Activated CD4-positive, alpha-beta memory T cell treated with anti-CD3 and anti-CD28 coated beads for 36 hours (primary cell): ENCODE results near the gene RNGTT. TPM values are rescaled to one million over a fixed set of nuclear protein-coding genes. Genes with fewer than 3 reads are reported as not detected.

ENCODE experiments used
- CTCF ChIA-PET: fragments of 350-600 bp; sonication (Branson Sonifier 250); formaldehyde crosslinking; loops from one replicate; lab custom pipeline; 2021; ENCODE audit warnings: antibody characterized with exemption, inconsistent platforms; lab: Charles Lee
- POLR2A ChIA-PET: fragments of 350-600 bp; sonication (Branson Sonifier 250); formaldehyde crosslinking; loops from one replicate; lab custom pipeline; 2021; ENCODE audit warnings: antibody characterized with exemption; lab: Charles Lee
- DNase-seq: peaks from one replicate; pipeline ENCODE4 v3.0.0-alpha.2; 2020
- H3K27ac Mint-ChIP-seq: one replicate; pipeline ENCODE4 v1.8.0; 2021; ENCODE audit warnings: mixed read lengths
- H3K27me3 Mint-ChIP-seq: one replicate; pipeline ENCODE4 v1.8.0; 2021; ENCODE audit warnings: mixed read lengths
- H3K36me3 Mint-ChIP-seq: one replicate; pipeline ENCODE4 v1.8.0; 2021; ENCODE audit warnings: mixed read lengths
- H3K4me1 Mint-ChIP-seq: one replicate; pipeline ENCODE4 v1.8.0; 2021; ENCODE audit warnings: low read depth, mixed read lengths
- H3K4me3 Mint-ChIP-seq: one replicate; pipeline ENCODE4 v1.8.0; 2021; ENCODE audit warnings: mild to moderate bottlenecking, mixed read lengths
- H3K9me3 Mint-ChIP-seq: one replicate; pipeline ENCODE4 v1.8.0; 2021; ENCODE audit warnings: mixed read lengths
- intact Hi-C: fragments of 100-400 bp; cut with micrococcal nuclease; formaldehyde crosslinking; loops from one replicate; pipeline ENCODE4 v1.15.1; 2023
- total RNA-seq, 2 experiments: library from RNA; stranded (reverse); gene quantifications; one replicate each; pipeline ENCODE4 v1.2.3, GENCODE V29; 2021

RNGTT gene
- total RNA-seq, 2 experiments from 2014 or later, result 21.3 to 22.0 TPM

- H3K4me1 Mint-ChIP-seq, result peaks cover 2% of the 10 kb centered on the region
- intact Hi-C loops, result no loop called here
- H3K27me3 Mint-ChIP-seq, result no peaks in the 10 kb centered on the region
- no peak for DNase-seq
- peaks cover 5% of the 10 kb centered on the region for H3K9me3 Mint-ChIP-seq
- ChIA-PET CTCF (no interaction called here), POLR2A (no interaction called here)
- no peak overlapping the region for H3K27ac Mint-ChIP-seq
- no peak overlapping the region for H3K4me3 Mint-ChIP-seq
- H3K36me3 Mint-ChIP-seq, result peaks cover 13% of the 10 kb centered on the region
Observed at GRCh38 chr6:88683734-88684133, 279.7 kb downstream of the RNGTT start.

GRCh38 chr6:88680654-88681053, 282.8 kb downstream of the RNGTT start:
- peaks cover 22% of the 10 kb centered on the region for H3K36me3 Mint-ChIP-seq
- ChIA-PET POLR2A (no interaction called here), CTCF (no interaction called here)
- peaks cover 2% of the 10 kb centered on the region for H3K4me1 Mint-ChIP-seq
- H3K27me3 Mint-ChIP-seq, result no peaks in the 10 kb centered on the region
- H3K9me3 Mint-ChIP-seq, result no peaks in the 10 kb centered on the region
- H3K4me3 Mint-ChIP-seq, result no peak overlapping the region
- DNase-seq, result no peak
- intact Hi-C loops, result no loop called here
- H3K27ac Mint-ChIP-seq, result no peak overlapping the region

DNA sequence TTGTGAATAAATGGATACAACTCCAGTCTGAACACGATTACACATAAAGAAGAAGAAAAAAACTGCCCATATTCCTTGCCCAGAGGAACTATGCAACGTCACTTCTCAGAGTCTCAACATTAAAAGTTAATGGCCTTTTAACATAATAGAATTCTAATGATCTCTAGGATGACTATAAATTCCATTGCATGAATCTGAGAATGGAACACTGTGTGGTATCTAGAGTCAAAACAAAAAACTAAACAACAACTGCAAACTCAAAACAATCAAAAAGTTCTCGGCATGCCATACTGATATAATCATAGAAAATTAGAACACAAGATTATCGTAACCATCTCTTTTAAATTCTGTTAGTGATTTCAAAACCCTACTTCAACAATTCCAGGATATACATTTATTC, 283.6 kb downstream of the RNGTT start:
- Mint-ChIP-seq H3K4me1 (peaks cover 2% of the 10 kb centered on the region), H3K27me3 (no peaks in the 10 kb centered on the region), H3K9me3 (no peaks in the 10 kb centered on the region), H3K27ac (no peak overlapping the region), H3K36me3 (peaks cover 25% of the 10 kb centered on the region), H3K4me3 (no peak overlapping the region)
- POLR2A ChIA-PET, result no interaction called here
- intact Hi-C loops, result no loop called here
- DNase-seq, result no peak
- CTCF ChIA-PET, result no interaction called here

DNA sequence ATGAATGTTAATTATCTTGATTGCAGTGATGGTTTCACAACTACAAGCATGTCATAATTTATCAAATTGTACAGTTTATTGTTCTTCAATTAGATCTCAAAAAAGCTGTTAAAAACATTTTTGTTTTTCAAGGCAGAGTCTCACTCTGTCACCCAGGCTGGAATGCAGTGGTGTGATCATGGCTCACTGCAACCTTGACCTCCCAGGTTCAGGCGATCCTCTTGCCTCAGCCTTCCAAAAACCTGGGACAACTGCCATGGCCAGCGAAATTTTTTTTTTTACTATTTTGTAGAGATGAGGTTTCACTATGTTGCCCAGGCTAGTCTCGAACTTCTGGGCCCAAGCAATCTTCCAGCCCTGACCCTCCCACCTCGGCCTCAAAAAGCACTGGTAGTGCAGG, 286.1 kb downstream of the RNGTT start:
- ChIA-PET POLR2A (no interaction called here), CTCF (no interaction called here)
- intact Hi-C loops, result no loop called here
- H3K36me3 Mint-ChIP-seq, result peaks cover 44% of the 10 kb centered on the region
- no peak overlapping the region for H3K4me3 Mint-ChIP-seq
- no peaks in the 10 kb centered on the region for H3K4me1 Mint-ChIP-seq
- H3K27ac Mint-ChIP-seq, result no peak overlapping the region
- H3K27me3 Mint-ChIP-seq, result no peaks in the 10 kb centered on the region
- H3K9me3 Mint-ChIP-seq, result peaks cover 5% of the 10 kb centered on the region
- no peak for DNase-seq

- H3K4me3 Mint-ChIP-seq, result no peak overlapping the region
- peaks cover 35% of the 10 kb centered on the region for H3K9me3 Mint-ChIP-seq
- H3K4me1 Mint-ChIP-seq, result no peaks in the 10 kb centered on the region
- CTCF ChIA-PET, result no interaction called here
- no peak overlapping the region for H3K27ac Mint-ChIP-seq
- intact Hi-C loops, result no loop called here
- DNase-seq, result no peak
- peaks cover 73% of the 10 kb centered on the region for H3K36me3 Mint-ChIP-seq
- no peaks in the 10 kb centered on the region for H3K27me3 Mint-ChIP-seq
- POLR2A ChIA-PET, result no interaction called here
Observed at GRCh38 chr6:88671624-88672023, 291.8 kb downstream of the RNGTT start.

GRCh38 chr6:88670369-88670768, 293.0 kb downstream of the RNGTT start:
- DNase-seq, result no peak
- peaks cover 35% of the 10 kb centered on the region for H3K9me3 Mint-ChIP-seq
- ChIA-PET POLR2A (no interaction called here), CTCF (no interaction called here)
- H3K4me3 Mint-ChIP-seq, result no peak overlapping the region
- no peaks in the 10 kb centered on the region for H3K4me1 Mint-ChIP-seq
- intact Hi-C loops, result no loop called here
- peaks cover 76% of the 10 kb centered on the region for H3K36me3 Mint-ChIP-seq
- H3K27me3 Mint-ChIP-seq, result no peaks in the 10 kb centered on the region
- no peak overlapping the region for H3K27ac Mint-ChIP-seq

DNA sequence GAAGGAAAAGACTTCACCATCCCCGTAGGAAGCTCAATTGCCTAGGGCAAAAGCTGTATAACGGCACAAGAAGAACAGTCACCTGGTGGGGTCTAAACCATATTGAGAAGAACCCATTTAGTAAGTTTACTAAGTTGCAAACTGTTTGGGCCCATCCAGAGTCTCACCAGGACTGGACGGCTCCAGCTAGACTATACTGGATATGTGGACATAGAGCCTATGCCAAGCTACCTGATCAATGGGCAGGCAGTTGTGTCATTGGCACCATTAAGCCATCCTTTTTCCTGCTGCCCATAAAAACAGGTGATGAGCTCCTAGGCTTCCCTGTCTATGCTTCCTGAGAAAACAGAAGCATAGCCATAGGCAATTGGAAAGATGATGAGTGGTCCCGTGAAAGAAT, 293.9 kb downstream of the RNGTT start:
- Mint-ChIP-seq H3K9me3 (peaks cover 39% of the 10 kb centered on the region), H3K27me3 (no peaks in the 10 kb centered on the region), H3K4me1 (no peaks in the 10 kb centered on the region), H3K27ac (no peak overlapping the region), H3K4me3 (no peak overlapping the region), H3K36me3 (peaks cover 76% of the 10 kb centered on the region)
- ChIA-PET CTCF (no interaction called here), POLR2A (no interaction called here)
- intact Hi-C loops, result no loop called here
- DNase-seq, result no peak

DNA sequence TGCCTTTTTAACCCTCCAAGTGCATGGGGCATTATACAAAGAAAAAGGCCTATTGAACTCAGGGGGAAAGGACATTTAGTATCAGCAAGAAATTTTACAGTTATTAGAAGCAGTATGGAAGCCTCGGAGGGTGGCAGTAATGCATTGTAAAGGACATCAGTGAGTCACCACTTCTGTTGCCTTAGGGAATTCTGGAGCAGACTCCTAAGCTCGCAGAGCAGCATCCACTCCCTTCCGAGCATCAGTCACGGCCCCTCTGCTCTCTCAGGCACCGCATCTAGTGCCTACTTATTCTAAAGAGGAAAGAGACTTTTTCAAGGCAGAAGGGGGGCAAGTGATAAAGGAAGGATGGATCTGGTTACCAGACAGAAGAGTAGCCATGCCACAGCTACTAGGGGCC, 296.5 kb downstream of the RNGTT start:
- Mint-ChIP-seq H3K4me1 (peaks cover 10% of the 10 kb centered on the region), H3K27ac (no peak overlapping the region), H3K36me3 (peaks cover 78% of the 10 kb centered on the region), H3K9me3 (peaks cover 51% of the 10 kb centered on the region), H3K4me3 (no peak overlapping the region), H3K27me3 (no peaks in the 10 kb centered on the region)
- POLR2A ChIA-PET, result no interaction called here
- CTCF ChIA-PET, result no interaction called here
- intact Hi-C loops, result no loop called here
- no peak for DNase-seq

GRCh38 chr6:88665131-88665530, 298.3 kb downstream of the RNGTT start:
- ChIA-PET CTCF (no interaction called here), POLR2A (no interaction called here)
- Mint-ChIP-seq H3K4me1 (peaks cover 10% of the 10 kb centered on the region), H3K27me3 (no peaks in the 10 kb centered on the region), H3K36me3 (peaks cover 74% of the 10 kb centered on the region), H3K4me3 (no peak overlapping the region), H3K27ac (no peak overlapping the region), H3K9me3 (peaks cover 51% of the 10 kb centered on the region)
- DNase-seq, result no peak
- intact Hi-C loops, result no loop called here

DNA sequence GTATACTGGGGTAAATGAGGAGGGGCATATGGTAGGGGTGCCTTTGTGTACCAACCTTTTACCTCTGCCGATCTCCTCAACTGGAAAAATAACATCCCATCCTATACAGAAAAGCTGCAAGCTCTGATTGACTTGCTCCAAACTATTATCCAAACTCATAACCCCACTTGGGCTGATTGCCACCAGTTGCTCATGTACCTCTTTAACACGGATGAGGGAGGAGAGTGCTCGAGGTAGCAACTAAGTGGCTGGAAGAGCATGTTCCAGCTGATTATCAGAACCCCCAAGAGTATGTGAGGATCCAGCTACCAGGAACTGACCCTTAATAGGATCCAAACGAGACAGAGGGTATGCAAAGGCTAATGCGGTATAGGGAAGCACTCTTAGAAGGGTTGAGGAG, 299.6 kb downstream of the RNGTT start:
- POLR2A ChIA-PET, result no interaction called here
- CTCF ChIA-PET, result no interaction called here

GRCh38 chr6:88662653-88663174, 300.7 kb downstream of the RNGTT start:
- Mint-ChIP-seq H3K4me1 (peaks cover 10% of the 10 kb centered on the region), H3K36me3 (peaks cover 82% of the 10 kb centered on the region), H3K4me3 (no peak overlapping the region), H3K27me3 (no peaks in the 10 kb centered on the region), H3K27ac (no peak overlapping the region), H3K9me3 (peaks cover 63% of the 10 kb centered on the region)
- no peak for DNase-seq
- ChIA-PET POLR2A (no interaction called here), CTCF (no interaction called here)
- intact Hi-C loops, result no loop called here

More for the DNA sequence above, 299.6 kb downstream of the RNGTT start:
- DNase-seq, result no peak
- Mint-ChIP-seq H3K4me1 (peaks cover 10% of the 10 kb centered on the region), H3K27ac (no peak overlapping the region), H3K9me3 (peaks cover 57% of the 10 kb centered on the region), H3K27me3 (no peaks in the 10 kb centered on the region), H3K4me3 (no peak overlapping the region), H3K36me3 (peaks cover 78% of the 10 kb centered on the region)
- intact Hi-C loops, result no loop called here

- no peaks in the 10 kb centered on the region for H3K27me3 Mint-ChIP-seq
- ChIA-PET POLR2A (no interaction called here), CTCF (no interaction called here)
- no peak overlapping the region for H3K27ac Mint-ChIP-seq
- peaks cover 64% of the 10 kb centered on the region for H3K9me3 Mint-ChIP-seq
- intact Hi-C loops, result no loop called here
- DNase-seq, result no peak
- no peak overlapping the region for H3K4me3 Mint-ChIP-seq
- peaks cover 82% of the 10 kb centered on the region for H3K36me3 Mint-ChIP-seq
- H3K4me1 Mint-ChIP-seq, result peaks cover 10% of the 10 kb centered on the region
Observed at GRCh38 chr6:88662163-88662580, 301.2 kb downstream of the RNGTT start.

- H3K4me3 Mint-ChIP-seq, result no peak overlapping the region
- CTCF ChIA-PET, result interaction anchor here (0.6 kb wide), 1 partner anchor 45 kb away, joined by 3 read pairs; no protein-coding TSS in a partner anchor
- intact Hi-C loops, result no loop called here
- H3K27ac Mint-ChIP-seq, result no peak overlapping the region
- POLR2A ChIA-PET, result no interaction called here
- no peaks in the 10 kb centered on the region for H3K27me3 Mint-ChIP-seq
- peaks cover 10% of the 10 kb centered on the region for H3K4me1 Mint-ChIP-seq
- peaks cover 64% of the 10 kb centered on the region for H3K9me3 Mint-ChIP-seq
- DNase-seq, result no peak
- peaks cover 80% of the 10 kb centered on the region for H3K36me3 Mint-ChIP-seq
Observed at GRCh38 chr6:88661136-88661535, 302.3 kb downstream of the RNGTT start.
